Mesenchymal stem cell (in vitro differentiated cells and primary cell): Measurements from ENCODE around the gene SORT1.

Source experiments
- DNase-seq: peaks from one replicate; pipeline ENCODE4 v3.0.0-alpha.2; 2013
- H2AFZ ChIP-seq: one replicate; pipeline ENCODE4 v1.6.1; 2013; ENCODE audit warnings: low read depth, mild to moderate bottlenecking, control low read depth, inconsistent platforms, low read length, moderate library complexity
- H2AK5ac ChIP-seq: 2 replicates; pipeline ENCODE4 v1.6.1; 2013; ENCODE audit warnings: low read length, moderate library complexity, mild to moderate bottlenecking, inconsistent platforms; ENCODE audit not compliant: severe bottlenecking
- H2BK120ac ChIP-seq: one replicate; pipeline ENCODE4 v1.6.1; 2013; ENCODE audit warnings: low read depth, mild to moderate bottlenecking, inconsistent platforms, low read length, moderate library complexity
- H2BK12ac ChIP-seq, 2 experiments: one replicate each; pipeline ENCODE4 v1.6.1; 2013; ENCODE audit warnings: inconsistent platforms in 2 of 2, low read length in 2 of 2, mild to moderate bottlenecking in 2 of 2, moderate library complexity in 2 of 2, control low read depth in 1 of 2
- H2BK15ac ChIP-seq: one replicate; pipeline ENCODE4 v1.6.1; 2013; ENCODE audit warnings: mild to moderate bottlenecking, low read depth, inconsistent platforms; ENCODE audit not compliant: poor library complexity, severe bottlenecking
- H2BK5ac ChIP-seq: 2 replicates; pipeline ENCODE4 v1.6.1; 2013; ENCODE audit warnings: low read depth, mild to moderate bottlenecking, low read length, control low read depth, inconsistent platforms; ENCODE audit not compliant: poor library complexity, severe bottlenecking
- H3K14ac ChIP-seq, 2 experiments: one replicate each; pipeline ENCODE4 v1.6.1; 2013; ENCODE audit warnings: inconsistent platforms in 2 of 2, low read length in 2 of 2, control low read depth in 1 of 2, mild to moderate bottlenecking in 1 of 2, moderate library complexity in 1 of 2
- H3K18ac ChIP-seq, 2 experiments: one replicate each; pipeline ENCODE4 v1.6.1; 2013; ENCODE audit warnings: inconsistent platforms in 2 of 2, low read length in 2 of 2, control low read depth in 1 of 2, low read depth in 1 of 2, mild to moderate bottlenecking in 1 of 2
- H3K23ac ChIP-seq, 2 experiments: one replicate each; pipeline ENCODE4 v1.6.1; 2013; ENCODE audit warnings: inconsistent platforms in 2 of 2, low read length in 2 of 2, mild to moderate bottlenecking in 2 of 2, moderate library complexity in 2 of 2, control low read depth in 1 of 2
- H3K27ac ChIP-seq: 2 replicates; pipeline ENCODE4 v1.5.1; 2013; ENCODE audit warnings: mild to moderate bottlenecking, moderate library complexity, low read length, control low read depth, inconsistent platforms; ENCODE audit not compliant: poor library complexity, severe bottlenecking
- H3K27me3 ChIP-seq, 2 experiments: 2 replicates each; pipeline versions ENCODE4 v1.6.1 to v1.7.0; 2013; ENCODE audit warnings: low read length in 2 of 2, mild to moderate bottlenecking in 2 of 2, moderate library complexity in 2 of 2, control low read depth in 1 of 2, inconsistent platforms in 1 of 2; ENCODE audit not compliant: control insufficient read depth in 1 of 2, insufficient read depth in 1 of 2
- H3K36me3 ChIP-seq, 2 experiments: 2 replicates each; pipeline versions ENCODE4 v1.6.1 to v1.7.0; 2013; ENCODE audit warnings: low read length in 2 of 2, control low read depth in 1 of 2, inconsistent platforms in 1 of 2, low read depth in 1 of 2, mild to moderate bottlenecking in 1 of 2; ENCODE audit not compliant: insufficient read depth in 2 of 2, control insufficient read depth in 1 of 2
- H3K4ac ChIP-seq, 2 experiments: one replicate each; pipeline ENCODE4 v1.6.1; 2013; ENCODE audit warnings: inconsistent platforms in 2 of 2, low read length in 2 of 2, mild to moderate bottlenecking in 2 of 2, moderate library complexity in 2 of 2, control low read depth in 1 of 2, low read depth in 1 of 2
- H3K4me1 ChIP-seq: 2 replicates; pipeline ENCODE4 v1.6.1; 2013; ENCODE audit warnings: low read depth, low read length, control low read depth; ENCODE audit not compliant: control insufficient read depth, insufficient read depth
- H3K4me2 ChIP-seq: 2 replicates; pipeline ENCODE4 v1.6.1; 2013; ENCODE audit warnings: low read length, mild to moderate bottlenecking, inconsistent platforms; ENCODE audit not compliant: poor library complexity, severe bottlenecking
- H3K4me3 ChIP-seq, 2 experiments: 2 replicates each; pipeline versions ENCODE4 v1.5.1 to v1.7.0; 2013; ENCODE audit warnings: low read length in 2 of 2, mild to moderate bottlenecking in 2 of 2, control low read depth in 1 of 2, low read depth in 1 of 2; ENCODE audit not compliant: insufficient read depth in 1 of 2
- H3K79me1 ChIP-seq: replicated peaks from 2 replicates; pipeline ENCODE4 v1.6.1; 2013; ENCODE audit warnings: mild to moderate bottlenecking, control low read depth, low read length, inconsistent platforms; ENCODE audit not compliant: poor library complexity, severe bottlenecking
- H3K9ac ChIP-seq: 2 replicates; pipeline ENCODE4 v1.7.0; 2013; ENCODE audit warnings: mild to moderate bottlenecking, low read length, moderate library complexity
- H3K9me3 ChIP-seq: 2 replicates; pipeline ENCODE4 v1.7.0; 2013; ENCODE audit warnings: mild to moderate bottlenecking, low read length; ENCODE audit not compliant: control insufficient read depth
- H4K8ac ChIP-seq: one replicate; pipeline ENCODE4 v1.6.1; 2013; ENCODE audit warnings: inconsistent platforms, mild to moderate bottlenecking, low read length, moderate library complexity
- H4K91ac ChIP-seq: one replicate; pipeline ENCODE4 v1.6.1; 2013; ENCODE audit warnings: mild to moderate bottlenecking, low read length, inconsistent platforms
- WGBS: methylation state at CpG from one replicate; pipeline ENCODE4 v1.1.7; 2013; ENCODE audit warnings: mixed read lengths; 5-methylcytosine and 5-hydroxymethylcytosine counted together

SORT1 gene

GRCh38 chr1:109383854-109384253 lies 13.9 kb downstream of the SORT1 start:
- no peak overlapping the region for H3K14ac ChIP-seq
- H3K79me1 ChIP-seq = peaks cover 16% of the 10 kb centered on the region
- H2BK15ac ChIP-seq = no peak overlapping the region
- DNase-seq = no peak
- no peak overlapping the region for H3K4me2 ChIP-seq
- peak overlapping the region; percentile 4 for H3K9ac ChIP-seq
- no peak overlapping the region for H2AFZ ChIP-seq
- no peak overlapping the region for H4K8ac ChIP-seq
- H3K27ac ChIP-seq = no peak overlapping the region
- peaks cover 3% of the 10 kb centered on the region for H3K9me3 ChIP-seq
- peaks cover 3% of the 10 kb centered on the region for H3K4me1 ChIP-seq
- no peak overlapping the region for H2BK12ac ChIP-seq
- no peak overlapping the region for H3K23ac ChIP-seq
- no peak overlapping the region for H3K4ac ChIP-seq
- no peaks in the 10 kb centered on the region for H3K36me3 ChIP-seq
- H2BK5ac ChIP-seq = no peak overlapping the region
- H2BK120ac ChIP-seq = no peak overlapping the region
- H4K91ac ChIP-seq = no peak overlapping the region
- no peaks in the 10 kb centered on the region for H3K27me3 ChIP-seq
- H3K18ac ChIP-seq = no peak overlapping the region
- 96% methylated on average over 7 of the region's 7 CpGs for WGBS
- no peak overlapping the region for H3K4me3 ChIP-seq
- no peak overlapping the region for H2AK5ac ChIP-seq

DNA sequence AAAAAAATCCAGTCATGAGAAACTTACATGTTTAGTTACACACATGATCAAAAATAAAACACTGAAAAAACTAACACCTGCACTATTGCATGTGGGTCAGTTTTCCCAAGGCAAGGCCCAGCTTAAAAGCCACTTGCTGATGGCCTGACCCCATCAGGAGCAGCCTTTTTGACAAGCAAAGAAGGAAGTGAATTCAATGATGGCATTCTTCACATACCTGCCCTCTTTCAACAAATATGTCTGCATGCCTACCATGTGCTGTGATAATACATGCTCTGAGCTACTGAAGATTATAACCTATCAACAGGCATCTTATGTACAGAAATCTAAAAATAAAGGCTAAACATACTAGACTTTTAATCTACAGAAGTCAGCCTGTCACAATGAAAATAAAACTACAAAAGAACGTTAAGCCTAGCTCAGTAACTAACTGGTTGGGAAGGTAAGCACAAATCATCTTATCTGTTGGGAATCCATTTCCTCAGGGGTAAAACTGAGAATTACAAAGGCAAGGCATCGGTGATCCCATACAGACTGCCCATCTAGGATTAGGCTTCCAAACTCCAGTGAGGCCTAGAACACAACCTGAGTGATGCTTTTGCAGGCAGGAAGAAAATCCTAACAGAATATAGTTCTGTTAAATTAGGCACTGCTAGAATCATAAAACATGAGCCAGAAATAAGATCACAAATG lies 14.5 kb downstream of the SORT1 start:
- Histone ChIP-seq H3K14ac (no peak overlapping the region), H3K18ac (peak overlapping the region; percentile 24 to 38), H4K8ac (peak overlapping the region; percentile 27), H3K9me3 (peaks cover 3% of the 10 kb centered on the region), H3K79me1 (peaks cover 15% of the 10 kb centered on the region), H3K36me3 (no peaks in the 10 kb centered on the region), H3K9ac (no peak overlapping the region), H3K27me3 (no peaks in the 10 kb centered on the region), H3K27ac (peak overlapping the region; percentile 23), H2BK15ac (no peak overlapping the region), H3K4me3 (no peak overlapping the region), H4K91ac (no peak overlapping the region), H2BK120ac (no peak overlapping the region), H3K4me1 (peaks cover 3% of the 10 kb centered on the region), H2BK12ac (no peak overlapping the region), H3K23ac (peak overlapping the region in 1 of 2 experiments; percentile 77), H3K4me2 (no peak overlapping the region), H2AK5ac (peak overlapping the region; percentile 98), H2BK5ac (peak overlapping the region; percentile 39), H3K4ac (no peak overlapping the region), H2AFZ (no peak overlapping the region)
- DNase-seq = no peak
- WGBS = 100% methylated on average over 2 of the region's 2 CpGs

DNA sequence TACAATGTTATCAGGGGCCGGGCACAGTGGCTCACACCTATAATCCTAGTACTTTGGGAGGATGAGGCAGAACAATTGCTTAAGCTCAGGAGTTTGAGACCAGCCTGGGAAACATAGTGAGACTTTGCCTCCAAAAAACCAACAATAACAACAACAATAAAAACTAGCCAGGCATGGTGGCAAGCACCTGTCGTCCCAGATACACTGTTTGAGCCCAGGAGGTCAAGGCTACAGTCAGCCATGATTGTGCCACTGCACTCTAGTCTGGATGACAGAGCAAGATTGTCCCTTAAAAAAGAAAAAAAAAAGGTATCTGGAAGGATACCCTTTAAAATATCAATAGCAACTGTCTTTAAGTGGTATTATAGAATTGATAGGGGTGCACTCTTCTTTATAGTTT lies 16.1 kb downstream of the SORT1 start:
- H3K4me1 ChIP-seq = peaks cover 3% of the 10 kb centered on the region
- no peak overlapping the region for H2BK120ac ChIP-seq
- H4K91ac ChIP-seq = no peak overlapping the region
- H3K27ac ChIP-seq = no peak overlapping the region
- no peak overlapping the region for H2BK5ac ChIP-seq
- H3K4me3 ChIP-seq = no peak overlapping the region
- 79% methylated on average over 2 of the region's 2 CpGs for WGBS
- H4K8ac ChIP-seq = no peak overlapping the region
- H3K4me2 ChIP-seq = no peak overlapping the region
- H3K9ac ChIP-seq = no peak overlapping the region
- no peak overlapping the region for H3K4ac ChIP-seq
- H2BK12ac ChIP-seq = no peak overlapping the region
- H2AK5ac ChIP-seq = no peak overlapping the region
- no peak overlapping the region for H3K18ac ChIP-seq
- H3K79me1 ChIP-seq = peaks cover 11% of the 10 kb centered on the region
- DNase-seq = no peak
- no peak overlapping the region for H2BK15ac ChIP-seq
- H2AFZ ChIP-seq = no peak overlapping the region
- H3K23ac ChIP-seq = no peak overlapping the region
- no peaks in the 10 kb centered on the region for H3K27me3 ChIP-seq
- H3K9me3 ChIP-seq = peaks cover 3% of the 10 kb centered on the region
- H3K14ac ChIP-seq = no peak overlapping the region
- no peaks in the 10 kb centered on the region for H3K36me3 ChIP-seq

DNA sequence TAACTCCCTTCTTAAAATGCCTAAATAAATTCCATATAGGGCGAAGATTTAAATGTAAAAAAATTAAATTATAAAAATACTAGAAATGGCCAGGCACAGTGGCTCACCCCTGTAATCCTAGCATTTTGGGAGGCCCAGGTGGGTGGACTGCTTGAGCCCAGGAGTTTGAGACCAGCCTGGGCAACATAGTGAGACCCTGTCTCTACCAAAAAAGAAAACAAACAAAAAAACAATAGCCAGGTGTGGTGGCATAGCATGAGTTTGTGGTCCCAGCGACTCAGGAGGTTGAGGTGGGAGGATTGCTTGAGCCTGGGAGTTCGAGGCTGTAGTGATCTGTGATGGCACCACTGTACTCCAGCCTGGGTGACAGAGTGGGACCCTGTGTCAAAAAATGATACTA lies 17.8 kb downstream of the SORT1 start:
- no peak overlapping the region for H2BK5ac ChIP-seq
- H3K18ac ChIP-seq = peak overlapping the region in 1 of 2 experiments; percentile 21
- peaks cover 2% of the 10 kb centered on the region for H3K4me1 ChIP-seq
- DNase-seq = no peak
- H3K9ac ChIP-seq = peak overlapping the region; percentile 65
- WGBS = 90% methylated on average over 2 of the region's 3 CpGs
- no peak overlapping the region for H2AFZ ChIP-seq
- no peaks in the 10 kb centered on the region for H3K36me3 ChIP-seq
- H2BK120ac ChIP-seq = no peak overlapping the region
- no peaks in the 10 kb centered on the region for H3K27me3 ChIP-seq
- no peak overlapping the region for H3K27ac ChIP-seq
- no peak overlapping the region for H3K14ac ChIP-seq
- H3K79me1 ChIP-seq = peaks cover 10% of the 10 kb centered on the region
- peak overlapping the region in 1 of 2 experiments; percentile 34 for H3K4ac ChIP-seq
- H3K9me3 ChIP-seq = peaks cover 3% of the 10 kb centered on the region
- H2BK15ac ChIP-seq = no peak overlapping the region
- no peak overlapping the region for H4K91ac ChIP-seq
- no peak overlapping the region for H4K8ac ChIP-seq
- H3K4me3 ChIP-seq = no peak overlapping the region
- H2AK5ac ChIP-seq = no peak overlapping the region
- H3K4me2 ChIP-seq = no peak overlapping the region
- peak overlapping the region in 1 of 2 experiments; percentile 89 for H3K23ac ChIP-seq
- H2BK12ac ChIP-seq = no peak overlapping the region
